H1 (cell line): ENCODE measurements around the gene ZSCAN21. TPM values are rescaled to one million over a fixed set of nuclear protein-coding genes. Genes with fewer than 3 reads are reported as not detected.

ENCODE experiments used
- CBX5 ChIP-seq: fragments of 300-800, 300-1000 bp; sonication (generic); IDR thresholded peaks from 2 replicates; pipeline ENCODE4 v1.7.1; 2016; ENCODE audit warnings: antibody characterized with exemption, low read length, low read depth
- E2F6 ChIP-seq: IDR thresholded peaks from 2 replicates; pipeline ENCODE4 v1.6.1; 2012; ENCODE audit warnings: inconsistent platforms
- POLR2AphosphoS5 ChIP-seq: IDR thresholded peaks from 2 replicates; pipeline ENCODE4 v1.6.1; 2011; ENCODE audit warnings: low read depth, low read length
- TAF7 ChIP-seq: optimal IDR thresholded peaks from 2 replicates; pipeline ENCODE3; 2011; ENCODE audit warnings: low read depth, mild to moderate bottlenecking, inconsistent platforms, low read length, moderate library complexity, borderline replicate concordance
- ZNF274 ChIP-seq: IDR thresholded peaks from 2 replicates; pipeline ENCODE4 v1.7.0; 2012; ENCODE audit warnings: low read length, borderline replicate concordance; ENCODE audit errors: extremely low read depth
- polyA plus RNA-seq, 7 experiments: library from polyadenylated mRNA; depleted of rRNA in 3 of 7; stranded (reverse) in 5 of 7; unstranded in 2 of 7; fragments of >200 nt in 5 of 7; fragments of 200-250 nt in 2 of 7; gene quantifications; 1 replicate in 5 of 7; 2 replicates in 1 of 7; 4 replicates in 1 of 7; pipeline versions ENCODE4 v1.2.1 to v1.2.3, GENCODE V29; 2011 to 2013; ENCODE audit warnings: missing spikeins in 2 of 7, mixed read lengths in 2 of 7
- total RNA-seq: library from RNA; stranded (reverse); fragmentation: NEBNext Ultra II Directional; extraction: Animal tissue kit (Norgen Biotek cat#: 25700); gene quantifications from 2 replicates; pipeline ENCODE4 v1.2.1, GENCODE V29; 2021

Gene ZSCAN21
- total and polyA plus RNA-seq, 2 of the 8 experiments (the other 6 are each of a cell fraction or from before 2014, with no cell fraction given), result 15.4 to 26.1 TPM

- no peak for TF ChIP-seq CBX5
- peak; percentile 24 for TF ChIP-seq TAF7
- TF ChIP-seq POLR2AphosphoS5, result peak; percentile 86
- no peak for TF ChIP-seq E2F6
- no peak for TF ChIP-seq ZNF274
- TF ChIP-seq, all 59 proteins: peak for 4
Observed at GRCh38 chr7:100095289-100095688, 45.7 kb downstream of the ZSCAN21 start (continued).
